Neural cell (in vitro differentiated cells): ENCODE measurements around the gene EGFL7.

ENCODE experiments used
- CTCF ChIP-seq: fragments of 450-650 bp; IDR thresholded peaks from 2 replicates; pipeline ENCODE4 v1.5.1; 2014; ENCODE audit warnings: antibody characterized with exemption, mild to moderate bottlenecking, moderate library complexity; ENCODE audit not compliant: poor library complexity, severe bottlenecking
- RAD21 ChIP-seq: fragments of 450-650 bp; conservative IDR thresholded peaks from 2 replicates; pipeline ENCODE4 v1.6.1; 2014; ENCODE audit warnings: antibody characterized with exemption, mild to moderate bottlenecking, moderate library complexity

- no peak for TF ChIP-seq CTCF
- TF ChIP-seq RAD21, result no peak
Measured at GRCh38 chr9:136617746-136618579, 44.8 kb upstream of the EGFL7 start.
